GM21717 (cell line): ENCODE measurements around the gene PAGR1.
"Not testable (repeated sequence)": the region's sequence is repeated elsewhere in the genome, so short reads cannot be mapped to it uniquely, and the experiment has no call there.

ENCODE experiments used
- ATAC-seq: cut with Tn5 transposase; IDR thresholded peaks from one replicate; pipeline ENCODE4 v1.9.1; 2021; ENCODE audit warnings: mild to moderate bottlenecking, moderate library complexity; ENCODE audit not compliant: unreplicated experiment

Gene PAGR1

DNA sequence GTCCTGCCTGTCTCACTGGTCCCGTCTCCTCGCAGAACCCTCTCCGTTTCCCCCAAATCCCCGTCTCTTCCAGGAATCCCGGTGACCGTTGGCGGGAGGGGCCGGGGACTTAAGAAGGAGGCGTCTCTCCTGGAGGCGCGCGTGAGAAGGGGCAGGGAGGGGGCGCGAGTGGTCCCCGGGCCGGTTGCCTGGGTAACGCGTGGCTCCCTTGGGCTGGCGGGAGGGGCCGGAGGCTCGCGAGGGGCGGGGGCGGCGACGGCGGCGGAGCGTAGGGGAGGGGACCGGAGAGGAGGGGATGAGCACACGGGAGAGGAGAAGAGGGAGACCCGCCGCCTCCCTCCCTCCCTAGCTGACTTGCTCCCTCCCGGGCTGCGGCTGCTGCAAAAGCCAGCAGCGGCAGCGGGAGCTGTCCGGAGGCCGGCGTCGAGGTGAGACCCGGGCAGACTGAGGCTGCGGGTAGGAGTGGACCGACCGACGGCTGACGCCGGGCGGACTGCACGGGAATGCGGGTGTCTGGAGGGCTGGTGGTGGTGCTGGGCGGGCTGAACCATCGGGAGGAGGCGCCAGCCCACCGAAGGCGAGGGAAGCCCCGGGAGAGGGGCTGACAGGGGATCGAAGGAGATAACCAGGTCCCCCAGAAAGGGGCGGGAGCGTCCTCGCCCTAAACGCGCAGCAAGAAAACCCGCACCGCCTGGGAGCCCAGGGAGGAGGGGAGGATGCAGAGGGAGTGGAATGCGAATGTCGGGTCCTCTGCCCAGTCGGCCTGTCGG lies 3.9 kb upstream of the PAGR1 start, which contains the start of gene PRRT2:
PRRT2 (plus strand) TSS at position 298 of the 770 bp plus-strand sequence. CDS start 862 bp downstream, outside the sequence.
- ATAC-seq = no peak

DNA sequence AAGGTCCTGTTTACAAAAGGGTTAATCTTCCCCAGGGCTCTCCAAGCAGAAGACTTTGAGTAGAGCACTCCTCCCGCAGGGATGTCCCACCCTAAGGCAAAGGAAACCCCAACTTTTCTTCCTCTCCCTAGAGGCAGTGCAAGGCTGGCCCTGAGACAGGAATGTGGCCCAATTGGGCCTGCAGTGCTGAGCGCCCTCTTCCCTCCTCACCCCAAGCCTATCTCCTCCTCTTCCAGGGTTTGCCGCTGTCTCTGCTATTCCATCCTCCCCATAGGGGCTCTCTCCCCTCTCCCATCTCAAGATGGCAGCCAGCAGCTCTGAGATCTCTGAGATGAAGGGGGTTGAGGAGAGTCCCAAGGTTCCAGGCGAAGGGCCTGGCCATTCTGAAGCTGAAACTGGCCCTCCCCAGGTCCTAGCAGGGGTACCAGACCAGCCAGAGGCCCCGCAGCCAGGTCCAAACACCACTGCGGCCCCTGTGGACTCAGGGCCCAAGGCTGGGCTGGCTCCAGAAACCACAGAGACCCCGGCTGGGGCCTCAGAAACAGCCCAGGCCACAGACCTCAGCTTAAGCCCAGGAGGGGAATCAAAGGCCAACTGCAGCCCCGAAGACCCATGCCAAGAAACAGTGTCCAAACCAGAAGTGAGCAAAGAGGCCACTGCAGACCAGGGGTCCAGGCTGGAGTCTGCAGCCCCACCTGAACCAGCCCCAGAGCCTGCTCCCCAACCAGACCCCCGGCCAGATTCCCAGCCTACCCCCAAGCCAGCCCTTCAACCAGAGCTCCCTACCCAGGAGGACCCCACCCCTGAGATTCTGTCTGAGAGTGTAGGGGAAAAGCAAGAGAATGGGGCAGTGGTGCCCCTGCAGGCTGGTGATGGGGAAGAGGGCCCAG lies 3.0 kb upstream of the PAGR1 start:
- ATAC-seq = no peak

DNA sequence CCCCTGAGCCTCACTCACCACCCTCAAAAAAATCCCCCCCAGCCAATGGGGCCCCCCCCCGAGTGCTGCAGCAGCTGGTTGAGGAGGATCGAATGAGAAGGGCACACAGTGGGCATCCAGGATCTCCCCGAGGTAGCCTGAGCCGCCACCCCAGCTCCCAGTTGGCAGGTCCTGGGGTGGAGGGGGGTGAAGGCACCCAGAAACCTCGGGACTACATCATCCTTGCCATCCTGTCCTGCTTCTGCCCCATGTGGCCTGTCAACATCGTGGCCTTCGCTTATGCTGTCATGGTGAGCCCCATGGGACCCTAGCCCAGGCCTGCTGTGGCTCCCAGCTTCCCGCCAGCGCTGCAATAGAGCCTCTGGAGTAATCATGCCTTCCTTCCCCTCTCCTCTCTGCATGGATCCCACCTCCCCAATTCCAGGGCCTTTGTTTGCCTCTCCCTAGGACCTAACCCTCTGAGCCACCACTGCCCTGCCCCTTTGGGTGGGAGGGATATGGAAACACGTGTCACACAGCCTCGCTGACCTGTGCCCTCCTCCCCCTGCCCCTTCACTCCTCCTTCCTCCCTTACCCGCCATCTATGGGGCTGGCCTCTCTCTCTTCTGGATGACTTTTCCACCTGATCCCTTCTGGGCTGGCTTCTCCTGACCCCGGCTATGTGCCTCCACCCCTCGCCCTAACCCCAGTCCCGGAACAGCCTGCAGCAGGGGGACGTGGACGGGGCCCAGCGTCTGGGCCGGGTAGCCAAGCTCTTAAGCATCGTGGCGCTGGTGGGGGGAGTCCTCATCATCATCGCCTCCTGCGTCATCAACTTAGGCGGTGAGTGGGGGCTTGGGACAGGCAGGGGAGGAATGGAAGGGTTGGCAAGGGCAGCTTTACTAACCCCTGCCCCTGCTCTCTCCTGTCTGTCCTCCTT lies 2.0 kb upstream of the PAGR1 start:
- no peak for ATAC-seq

DNA sequence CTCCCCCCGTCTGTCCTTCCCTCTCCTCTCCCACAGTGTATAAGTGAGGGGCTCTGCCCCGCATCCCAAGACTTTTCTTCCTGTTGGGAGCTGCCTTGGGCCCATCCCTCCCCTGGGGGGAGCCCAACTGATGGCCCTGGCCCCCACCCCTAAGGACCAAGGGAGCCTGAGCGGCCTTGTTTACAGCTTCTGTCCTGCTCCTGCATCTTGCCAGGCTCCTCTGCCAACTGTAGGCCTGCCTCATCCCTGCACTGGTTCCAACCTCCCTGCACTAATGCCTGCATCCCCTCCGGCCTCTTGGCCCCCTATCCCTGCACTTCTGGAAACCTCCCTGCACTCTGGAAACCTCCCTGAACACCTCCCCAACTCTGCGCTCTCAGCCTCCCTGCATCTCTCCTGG lies 1.4 kb upstream of the PAGR1 start:
- ATAC-seq = no peak

DNA sequence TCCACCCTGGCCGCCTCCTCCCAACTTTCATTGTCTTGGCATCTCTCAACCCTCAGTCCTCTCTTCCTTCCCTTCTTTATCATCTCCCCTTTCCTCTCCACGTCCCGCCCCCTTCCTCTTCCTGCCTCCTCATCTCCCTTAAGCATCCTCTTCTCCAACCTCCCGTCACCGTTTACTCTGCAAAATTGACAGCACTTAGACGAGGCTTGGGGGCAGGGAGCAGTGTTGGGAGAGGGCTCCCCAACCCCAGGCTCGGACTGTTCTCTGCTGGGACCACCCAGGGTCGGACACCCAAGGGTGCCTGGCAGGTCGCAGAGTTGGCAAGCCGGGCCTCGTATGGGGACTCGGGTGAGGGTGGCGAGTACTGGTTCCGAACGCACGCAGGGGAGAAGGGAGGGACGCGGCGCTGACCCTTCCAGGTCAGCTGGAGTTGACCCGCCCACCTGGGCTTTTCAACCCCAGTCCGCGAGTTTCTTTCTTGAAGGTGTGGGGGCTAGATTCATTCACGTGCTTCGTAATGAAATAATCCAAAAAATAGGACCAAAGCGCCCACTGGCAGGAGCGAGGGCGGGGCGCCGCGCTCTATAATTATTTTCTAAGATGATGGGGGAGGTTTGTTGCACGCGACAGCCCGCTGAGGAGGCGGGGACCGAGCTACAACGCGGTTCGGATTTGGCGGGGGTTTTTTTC lies 775 bp upstream of the PAGR1 start:
- ATAC-seq = no peak

DNA sequence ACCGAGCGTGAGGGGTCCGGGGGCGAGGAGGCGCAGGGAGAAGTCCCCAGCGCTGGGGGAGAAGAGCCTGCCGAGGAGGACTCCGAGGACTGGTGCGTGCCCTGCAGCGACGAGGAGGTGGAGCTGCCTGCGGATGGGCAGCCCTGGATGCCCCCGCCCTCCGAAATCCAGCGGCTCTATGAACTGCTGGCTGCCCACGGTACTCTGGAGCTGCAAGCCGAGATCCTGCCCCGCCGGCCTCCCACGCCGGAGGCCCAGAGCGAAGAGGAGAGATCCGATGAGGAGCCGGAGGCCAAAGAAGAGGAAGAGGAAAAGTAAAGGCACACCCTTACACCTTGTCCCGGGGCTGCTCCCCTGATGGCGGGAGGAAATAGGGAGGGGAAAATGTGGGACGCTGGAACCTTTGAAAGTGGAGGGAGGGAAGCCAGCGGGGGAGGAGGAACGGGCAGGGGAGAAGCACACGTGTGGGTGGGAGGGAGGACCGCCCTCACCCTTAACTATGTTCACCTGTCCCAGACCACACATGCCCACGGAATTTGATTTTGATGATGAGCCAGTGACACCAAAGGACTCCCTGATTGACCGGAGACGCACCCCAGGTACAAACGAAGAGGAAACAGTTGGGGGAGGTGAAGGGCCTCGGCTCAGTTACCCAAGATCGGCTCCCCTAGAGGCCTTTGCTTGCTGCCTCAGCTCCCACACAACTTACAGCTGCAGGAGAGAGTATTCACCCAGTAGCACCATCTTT lies 916 bp downstream of the PAGR1 start:
- ATAC-seq = peak; percentile 6

DNA sequence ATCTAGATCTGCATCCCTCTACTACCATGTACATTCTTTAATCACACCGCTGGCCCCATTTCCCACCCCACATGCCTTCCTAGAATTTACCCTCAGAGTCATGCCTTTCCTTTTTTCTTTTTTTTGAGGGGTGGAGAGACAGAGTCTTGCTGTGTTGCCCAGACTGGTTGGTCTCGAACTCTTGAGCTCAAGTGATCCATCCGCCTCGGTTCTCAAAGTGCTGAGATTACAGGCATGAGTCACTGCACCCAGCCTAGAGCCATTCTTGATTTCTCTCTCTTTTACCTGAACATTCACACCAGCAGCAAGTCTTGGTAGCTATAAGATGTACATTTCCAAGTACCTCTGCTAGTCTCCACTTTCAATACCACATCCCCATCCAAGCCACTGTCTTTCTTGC lies 2.1 kb downstream of the PAGR1 start:
- no peak for ATAC-seq

DNA sequence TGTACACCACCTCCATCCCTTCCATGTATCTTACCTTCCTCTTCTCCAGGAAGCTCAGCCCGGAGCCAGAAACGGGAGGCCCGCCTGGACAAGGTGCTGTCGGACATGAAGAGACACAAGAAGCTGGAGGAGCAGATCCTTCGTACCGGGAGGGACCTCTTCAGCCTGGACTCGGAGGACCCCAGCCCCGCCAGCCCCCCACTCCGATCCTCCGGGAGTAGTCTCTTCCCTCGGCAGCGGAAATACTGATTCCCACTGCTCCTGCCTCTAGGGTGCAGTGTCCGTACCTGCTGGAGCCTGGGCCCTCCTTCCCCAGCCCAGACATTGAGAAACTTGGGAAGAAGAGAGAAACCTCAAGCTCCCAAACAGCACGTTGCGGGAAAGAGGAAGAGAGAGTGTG lies 3.6 kb downstream of the PAGR1 start:
- ATAC-seq = no peak

DNA sequence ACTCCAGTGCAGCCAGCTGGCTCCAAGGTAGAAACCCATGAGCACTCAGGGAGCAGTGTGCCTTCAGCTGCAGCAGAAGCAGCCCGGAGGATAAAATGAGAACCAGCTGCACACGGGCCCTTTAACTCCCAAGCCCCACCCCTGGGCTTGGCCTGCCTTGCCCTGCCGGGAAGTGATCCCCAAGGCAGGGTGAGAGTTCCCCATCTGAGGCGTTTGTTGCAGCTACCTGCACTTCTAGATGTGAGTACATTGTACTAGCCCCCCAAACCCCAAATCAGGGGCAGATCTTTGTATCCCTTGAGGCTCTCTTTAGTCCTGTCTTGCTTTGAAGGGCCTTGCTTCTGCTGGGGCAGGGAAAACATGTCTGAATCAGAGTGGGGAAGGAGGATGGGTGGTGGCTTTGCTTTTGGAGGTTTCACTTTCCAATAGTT lies 4.3 kb downstream of the PAGR1 start, which contains the start of gene MVP:
MVP (plus strand) TSS at position 192 of the 431 bp plus-strand sequence. CDS start 10,088 bp downstream, outside the sequence.
- no peak for ATAC-seq

DNA sequence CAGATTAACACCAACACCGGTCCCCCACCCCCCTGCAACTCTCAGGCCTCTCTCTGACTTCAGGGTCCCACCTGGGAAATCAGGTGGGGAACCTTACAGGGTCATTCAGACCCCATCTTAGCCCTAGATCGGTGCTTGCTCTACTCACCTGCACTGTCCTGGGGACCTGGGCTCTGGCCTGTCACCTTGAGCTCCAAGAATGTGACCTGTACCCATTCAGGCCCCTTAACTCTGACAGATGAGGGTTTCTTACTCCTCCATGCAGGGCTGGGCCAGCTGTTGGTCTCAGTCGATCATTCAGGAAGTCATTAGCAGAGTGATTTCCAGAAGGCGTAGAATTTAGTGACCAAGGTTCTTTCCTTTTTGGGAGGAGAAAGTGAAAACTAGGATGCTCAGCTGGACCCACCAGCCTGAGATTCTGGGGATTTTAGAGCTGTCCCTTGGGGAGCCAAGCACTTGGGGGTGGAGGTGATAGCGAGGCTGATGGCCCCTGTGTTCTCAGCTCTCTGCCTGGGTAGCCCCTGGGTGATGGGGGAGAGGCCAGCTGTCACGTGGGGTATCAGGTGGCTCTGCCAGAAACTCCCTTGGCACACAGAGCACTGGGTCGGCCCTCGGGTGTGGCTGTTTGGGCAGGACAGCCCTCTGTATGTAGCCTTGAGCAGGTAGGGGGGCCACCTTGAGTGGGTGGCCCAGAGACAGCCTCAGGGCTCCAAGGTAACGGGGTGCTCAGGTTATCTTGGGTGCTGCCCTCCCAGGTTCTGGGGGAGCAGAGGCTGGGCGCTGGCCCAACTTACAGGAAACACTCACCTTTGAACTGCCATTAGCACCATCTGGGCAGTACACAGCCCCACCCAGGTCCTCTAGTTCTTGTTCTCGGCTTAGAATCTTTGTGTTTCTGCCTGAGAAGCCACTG lies 5.0 kb downstream of the PAGR1 start:
- no peak for ATAC-seq

DNA sequence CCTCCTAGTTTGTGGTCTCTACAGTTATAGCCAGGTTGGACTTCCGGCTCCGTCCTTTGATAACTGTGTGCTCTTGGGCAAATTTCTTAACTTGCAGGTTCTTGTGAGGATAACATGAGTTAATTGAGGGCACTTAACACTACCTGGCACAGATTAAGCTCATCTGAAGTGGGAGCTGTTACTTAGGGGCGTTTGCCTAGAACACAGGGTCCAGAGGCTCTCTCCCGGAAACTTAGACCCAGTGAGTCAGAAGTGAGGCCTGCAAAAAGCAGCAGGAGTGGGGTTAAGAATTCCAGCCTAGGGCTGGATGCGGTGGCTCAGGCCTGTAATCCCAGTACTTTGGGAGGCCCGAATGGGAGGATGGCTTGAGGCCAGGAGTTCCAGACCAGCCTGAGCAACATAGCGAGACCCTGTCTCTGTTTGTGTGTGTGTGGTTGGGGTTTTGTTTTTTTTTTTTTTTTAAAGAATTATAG lies 5.7 kb downstream of the PAGR1 start:
- ATAC-seq = no peak

DNA sequence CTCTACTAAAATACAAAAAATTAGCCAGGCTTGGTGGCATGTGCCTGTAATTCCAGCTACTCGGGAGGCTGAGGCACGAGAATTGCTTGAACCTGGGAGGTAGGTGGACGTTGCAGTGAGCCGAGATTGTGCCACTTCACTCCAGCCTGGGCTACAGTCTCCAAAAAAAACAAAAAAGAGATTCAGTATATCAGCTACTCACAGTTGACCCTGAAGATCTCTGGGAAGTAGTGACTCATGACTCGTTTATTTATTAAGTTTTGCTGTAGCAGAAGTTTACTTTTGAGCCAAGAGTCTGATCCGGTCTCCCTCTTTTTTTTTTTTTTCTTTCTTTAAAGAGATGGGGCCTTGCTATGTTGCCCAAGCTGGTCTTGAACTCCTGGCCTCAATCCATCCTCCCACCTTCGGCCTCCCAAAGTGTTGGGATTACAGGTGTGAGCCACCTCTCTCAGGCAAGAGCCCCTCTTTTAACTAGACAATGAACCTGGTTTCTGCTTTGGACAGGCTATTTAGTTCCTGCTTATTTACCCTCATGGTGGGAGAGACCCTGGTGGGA lies 8.7 kb downstream of the PAGR1 start:
- no peak for ATAC-seq

DNA sequence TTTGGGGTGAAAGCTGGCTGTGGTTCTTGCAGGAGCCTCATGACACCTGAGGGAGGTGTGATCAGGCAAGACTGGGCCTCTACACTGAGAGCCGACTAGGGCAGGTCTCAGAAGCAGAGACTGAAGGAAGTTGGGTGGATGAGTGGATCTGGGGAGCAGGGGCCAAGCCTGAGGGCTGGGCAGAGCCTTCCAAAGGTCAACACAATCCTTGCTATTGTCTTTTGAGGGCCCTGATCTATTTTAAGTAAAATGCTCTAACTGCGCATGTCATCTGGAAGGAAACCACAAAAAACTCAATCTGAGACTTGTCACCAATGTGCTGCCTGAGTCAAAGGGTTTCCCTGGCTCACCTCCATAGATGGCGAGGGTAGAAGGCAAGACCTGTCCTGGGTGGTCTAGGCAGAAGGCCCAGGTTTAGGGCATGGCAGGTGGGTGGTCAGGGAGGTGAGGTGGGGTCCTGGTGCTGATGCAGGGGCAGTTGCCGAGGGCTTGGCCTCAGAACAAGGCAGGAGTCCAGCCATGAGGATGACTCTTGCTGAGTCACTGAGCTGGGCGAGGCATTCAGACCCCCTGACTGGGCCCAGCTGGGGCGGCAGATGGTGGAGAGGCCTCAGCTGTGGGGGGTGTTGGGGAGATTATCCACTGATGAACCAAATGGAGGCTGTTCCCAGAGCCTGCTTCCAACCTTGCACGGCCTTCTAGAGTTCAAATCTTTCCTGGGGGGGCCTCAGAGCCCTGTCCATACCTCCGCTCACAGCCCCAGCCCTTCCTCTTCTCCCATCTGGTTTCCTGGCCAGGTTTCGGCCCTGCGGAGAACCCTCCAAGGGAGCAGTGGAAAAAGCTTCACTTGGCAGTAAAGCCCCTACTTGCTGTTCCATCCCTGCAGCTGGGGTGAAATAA lies 9.4 kb downstream of the PAGR1 start:
- ATAC-seq = no peak

DNA sequence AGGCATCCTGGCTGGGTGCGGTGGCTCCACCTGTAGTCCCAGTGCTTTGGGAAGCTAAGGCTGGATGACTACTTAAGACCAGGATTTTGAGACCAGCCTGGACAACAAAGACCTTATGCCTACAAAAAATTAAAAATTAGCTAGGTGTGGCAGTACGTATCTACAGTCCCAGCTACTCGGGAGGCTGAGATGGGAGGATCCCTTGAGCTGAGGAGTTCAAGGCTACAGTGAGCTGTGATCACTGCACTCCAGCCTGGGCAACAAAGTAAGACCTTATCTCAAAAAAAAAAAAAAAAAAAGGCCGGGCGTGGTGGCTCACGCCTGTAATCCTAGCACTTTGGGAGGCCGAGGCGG lies 10.4 kb downstream of the PAGR1 start:
- no peak for ATAC-seq

DNA sequence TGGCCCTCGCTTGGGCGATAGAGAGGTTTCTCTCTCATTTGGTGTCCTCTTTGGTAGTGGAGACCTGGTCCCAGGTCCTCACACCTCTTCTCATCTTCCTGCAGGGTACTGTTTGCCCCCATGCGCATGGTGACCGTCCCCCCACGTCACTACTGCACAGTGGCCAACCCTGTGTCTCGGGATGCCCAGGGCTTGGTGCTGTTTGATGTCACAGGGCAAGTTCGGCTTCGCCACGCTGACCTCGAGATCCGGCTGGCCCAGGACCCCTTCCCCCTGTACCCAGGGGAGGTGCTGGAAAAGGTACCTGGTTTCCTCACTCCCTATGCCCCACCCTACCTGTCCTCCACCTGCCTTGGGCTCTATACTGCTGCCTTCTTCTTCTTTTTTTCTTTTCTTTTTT lies 14.8 kb downstream of the PAGR1 start:
- ATAC-seq = no peak

DNA sequence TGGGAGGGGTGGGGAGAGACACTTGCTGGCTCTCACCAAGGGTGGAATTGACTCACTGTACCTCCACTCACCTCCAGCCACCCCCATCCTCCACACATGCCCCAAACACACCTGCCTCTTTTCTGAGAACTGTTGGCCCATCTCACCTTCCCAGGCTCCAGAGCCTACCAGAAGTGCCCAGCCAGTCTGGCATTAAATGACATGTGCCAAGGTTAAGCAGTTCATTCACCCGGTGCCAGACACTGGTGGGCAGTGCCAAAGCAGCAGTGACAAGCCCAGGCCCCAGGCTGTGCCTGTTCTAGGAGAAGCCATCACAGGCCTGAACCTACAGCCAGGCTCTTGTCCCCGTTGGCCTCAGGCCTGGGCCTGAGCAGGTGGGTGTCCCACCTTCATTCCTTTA lies 15.5 kb downstream of the PAGR1 start:
- ATAC-seq = no peak

DNA sequence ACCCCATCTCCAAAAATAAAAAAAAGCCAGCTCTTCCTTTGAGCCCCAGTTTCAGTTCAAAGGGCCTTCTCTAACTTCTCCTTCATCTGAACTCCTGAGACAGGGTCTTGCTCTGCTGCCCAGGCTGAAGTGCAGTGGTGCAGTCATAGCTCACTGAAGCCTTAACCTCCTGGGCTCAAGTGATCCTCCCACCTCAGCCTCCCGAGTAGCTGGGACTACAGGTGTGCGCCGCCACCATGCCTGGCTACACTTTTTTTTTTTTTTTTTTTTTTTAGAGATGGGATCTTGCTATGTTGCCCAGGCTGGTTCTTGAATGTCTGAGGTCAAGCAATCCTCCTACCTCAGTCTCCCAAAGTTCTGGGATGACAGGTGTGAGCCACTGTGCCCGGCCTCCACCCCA lies 17.3 kb downstream of the PAGR1 start:
- ATAC-seq = not testable (repeated sequence)
